ENCODE measurements around the gene TIMM8B.

The TIMM8B gene

GRCh38 chr11:112042961-112043304 is 43.6 kb downstream of the TIMM8B start:
- peak overlapping the region; percentile 61 for H3K27ac ChIP-seq (ENCODE audit: low read depth, low read length, severe bottlenecking)
- no peaks in the 10 kb centered on the region for H3K9me3 ChIP-seq (ENCODE audit: control insufficient read depth, low read length)
- no CpG with 5 or more reads among the region's 2 CpGs for WGBS, 2 experiments (ENCODE audit: insufficient coverage in 2 of 2)
- peaks cover 59% of the 10 kb centered on the region for H3K36me3 ChIP-seq (ENCODE audit: control insufficient read depth, insufficient read depth, low read length)
- peaks cover 19% of the 10 kb centered on the region for H3K4me1 ChIP-seq (ENCODE audit: control insufficient read depth, insufficient read depth, low read length, poor library complexity, severe bottlenecking)
- no peak overlapping the region for H3K4me3 ChIP-seq (ENCODE audit: extremely low read depth, insufficient read depth, low read length, poor library complexity, severe bottlenecking)

- Histone ChIP-seq H3K4me1 (ENCODE audit: control insufficient read depth, insufficient read depth, low read length, poor library complexity, severe bottlenecking) (peaks cover 19% of the 10 kb centered on the region), H3K36me3 (ENCODE audit: control insufficient read depth, insufficient read depth, low read length) (peaks cover 63% of the 10 kb centered on the region), H3K9me3 (ENCODE audit: control insufficient read depth, low read length) (no peaks in the 10 kb centered on the region), H3K4me3 (ENCODE audit: extremely low read depth, insufficient read depth, low read length, poor library complexity, severe bottlenecking) (no peak overlapping the region), H3K27ac (ENCODE audit: low read depth, low read length, severe bottlenecking) (peak overlapping the region; percentile 61)
- WGBS, 2 experiments (ENCODE audit: insufficient coverage in 2 of 2) = no CpG with 5 or more reads among the region's 6 CpGs
Observed at GRCh38 chr11:112042161-112042960, 44.2 kb downstream of the TIMM8B start.

GRCh38 chr11:112037527-112037926 is 49.0 kb downstream of the TIMM8B start:
- H3K36me3 ChIP-seq (ENCODE audit: control insufficient read depth, insufficient read depth, low read length) = peaks cover 70% of the 10 kb centered on the region
- H3K9me3 ChIP-seq (ENCODE audit: control insufficient read depth, low read length) = no peaks in the 10 kb centered on the region
- no peak overlapping the region for H3K27ac ChIP-seq (ENCODE audit: low read depth, low read length, severe bottlenecking)
- H3K4me1 ChIP-seq (ENCODE audit: control insufficient read depth, insufficient read depth, low read length, poor library complexity, severe bottlenecking) = peaks cover 14% of the 10 kb centered on the region
- H3K4me3 ChIP-seq (ENCODE audit: extremely low read depth, insufficient read depth, low read length, poor library complexity, severe bottlenecking) = no peak overlapping the region

Data from mesodermal cell (in vitro differentiated cells).